CD4-positive, alpha-beta memory T cell (primary cell): ENCODE data around the gene UGT3A2. TPM values are rescaled to one million over a fixed set of nuclear protein-coding genes. Genes with fewer than 3 reads are reported as not detected.

Source experiments
- CTCF ChIA-PET: fragments of 350-600 bp; sonication (Branson Sonifier 250); formaldehyde crosslinking; loops from one replicate; lab custom pipeline; 2021; ENCODE audit warnings: inconsistent platforms; ENCODE audit not compliant: partially characterized antibody; lab: Charles Lee
- POLR2A ChIA-PET: fragments of 350-600 bp; sonication (Branson Sonifier 250); formaldehyde crosslinking; loops from one replicate; lab custom pipeline; 2021; ENCODE audit not compliant: partially characterized antibody; lab: Charles Lee
- DNase-seq, 5 donors: peaks; one replicate each; pipeline versions ENCODE4 v3.0.0 to v3.0.0-alpha.2; 2020 to 2022; ENCODE audit warnings: mixed read lengths in 1 of 5
- H3K27ac ChIP-seq: one replicate; pipeline ENCODE4 v1.7.0; 2013; ENCODE audit warnings: low read depth, low read length
- H3K27me3 ChIP-seq: 2 replicates; pipeline ENCODE4 v1.7.0; 2013; ENCODE audit warnings: mild to moderate bottlenecking, low read length, moderate library complexity; ENCODE audit not compliant: insufficient read depth
- H3K36me3 ChIP-seq: 2 replicates; pipeline ENCODE4 v1.7.0; 2013; ENCODE audit warnings: mild to moderate bottlenecking, low read length, moderate library complexity; ENCODE audit not compliant: insufficient read depth
- H3K4me1 ChIP-seq: 2 replicates; pipeline ENCODE4 v1.7.0; 2013; ENCODE audit warnings: mild to moderate bottlenecking, low read length, moderate library complexity; ENCODE audit not compliant: insufficient read depth
- H3K4me3 ChIP-seq, 2 donors: one replicate each; pipeline ENCODE4 v1.7.0; 2013; ENCODE audit warnings: low read length in 2 of 2, mild to moderate bottlenecking in 1 of 2
- H3K9me3 ChIP-seq, 2 donors: one replicate each; pipeline ENCODE4 v1.7.0; 2013; ENCODE audit warnings: low read length in 2 of 2, control low read depth in 1 of 2; ENCODE audit not compliant: control insufficient read depth in 1 of 2
- H3K27ac Mint-ChIP-seq, 7 donors: one replicate each; pipeline ENCODE4 v1.8.0; 2020 to 2021; ENCODE audit warnings: mixed read lengths in 7 of 7, mild to moderate bottlenecking in 6 of 7, inconsistent platforms in 3 of 7, moderate library complexity in 3 of 7
- H3K27me3 Mint-ChIP-seq, 2 donors: one replicate each; pipeline ENCODE4 v1.8.0; 2020 to 2021; ENCODE audit warnings: mixed read lengths in 2 of 2
- H3K36me3 Mint-ChIP-seq, 2 donors: one replicate each; pipeline ENCODE4 v1.8.0; 2020 to 2021; ENCODE audit warnings: mixed read lengths in 2 of 2, inconsistent platforms in 1 of 2, mild to moderate bottlenecking in 1 of 2
- H3K4me1 Mint-ChIP-seq, 4 donors: one replicate each; pipeline ENCODE4 v1.8.0; 2020 to 2021; ENCODE audit warnings: mixed read lengths in 4 of 4, mild to moderate bottlenecking in 1 of 4
- H3K4me3 Mint-ChIP-seq, 8 donors: one replicate each; pipeline ENCODE4 v1.8.0; 2020 to 2021; ENCODE audit warnings: mixed read lengths in 8 of 8, mild to moderate bottlenecking in 7 of 8, moderate library complexity in 6 of 8, inconsistent platforms in 3 of 8
- H3K9me3 Mint-ChIP-seq, 8 donors: one replicate each; pipeline ENCODE4 v1.8.0; 2020 to 2021; ENCODE audit warnings: mixed read lengths in 8 of 8, mild to moderate bottlenecking in 5 of 8, inconsistent platforms in 3 of 8, moderate library complexity in 1 of 8
- intact Hi-C: fragments of 100-400 bp; cut with micrococcal nuclease; formaldehyde crosslinking; loops from one replicate; pipeline ENCODE4 v1.15.1; 2023
- polyA plus RNA-seq, 2 donors: library from polyadenylated mRNA; unstranded; fragments of 300-500 nt; fragmentation: Illumina TruSeq; gene quantifications; one replicate each; pipeline ENCODE4 v1.2.3, GENCODE V29; 2021
- total RNA-seq, 2 experiments: library from RNA; stranded (reverse); gene quantifications; one replicate each; pipeline ENCODE4 v1.2.3, GENCODE V29; 2021

The UGT3A2 gene
- total and polyA plus RNA-seq, 4 experiments from 2014 or later = 0.17 TPM; not detected in 3

GRCh38 chr5:36066001-36066539 is 612 bp downstream of the UGT3A2 start:
- no peak overlapping the region for H3K27ac Mint-ChIP-seq
- Histone ChIP-seq H3K27ac (no peak overlapping the region), H3K4me1 (no peaks in the 10 kb centered on the region), H3K27me3 (peaks cover 3% of the 10 kb centered on the region), H3K4me3 (no peak overlapping the region), H3K36me3 (no peaks in the 10 kb centered on the region), H3K9me3 (no peaks in the 10 kb centered on the region)
- intact Hi-C loops = no loop called here
- H3K27me3 Mint-ChIP-seq = peaks cover 21 to 23% of the 10 kb centered on the region in 2 donors
- DNase-seq = no peak
- CTCF ChIA-PET = interaction anchor here (3.0 kb wide), 1 partner anchor 13 kb away, joined by 15 read pairs; no protein-coding TSS in a partner anchor
- peaks cover 5 to 18% (median 8%) of the 10 kb centered on the region in 4 donors for H3K4me1 Mint-ChIP-seq
- H3K4me3 Mint-ChIP-seq = no peak overlapping the region
- POLR2A ChIA-PET = no interaction called here
- H3K9me3 Mint-ChIP-seq = peaks cover 0 to 4% (median 0%) of the 10 kb centered on the region in 8 donors
- H3K36me3 Mint-ChIP-seq = no peaks in the 10 kb centered on the region

GRCh38 chr5:36060420-36060887 is 6.2 kb downstream of the UGT3A2 start:
- Histone ChIP-seq H3K9me3 (no peaks in the 10 kb centered on the region), H3K4me3 (no peak overlapping the region), H3K27ac (no peak overlapping the region), H3K36me3 (no peaks in the 10 kb centered on the region), H3K4me1 (no peaks in the 10 kb centered on the region), H3K27me3 (no peaks in the 10 kb centered on the region)
- POLR2A ChIA-PET = no interaction called here
- Mint-ChIP-seq H3K36me3 (no peaks in the 10 kb centered on the region), H3K4me3 (no peak overlapping the region), H3K9me3 (peaks cover 0 to 4% (median 0%) of the 10 kb centered on the region in 8 donors), H3K4me1 (peaks cover 0 to 4% (median under 1%) of the 10 kb centered on the region in 4 donors), H3K27ac (no peak overlapping the region), H3K27me3 (peaks cover 17 to 20% of the 10 kb centered on the region in 2 donors)
- CTCF ChIA-PET = no interaction called here
- no peak for DNase-seq
- intact Hi-C loops = no loop called here

GRCh38 chr5:36059571-36060419 is 6.9 kb downstream of the UGT3A2 start:
- Mint-ChIP-seq H3K36me3 (no peaks in the 10 kb centered on the region), H3K27ac (no peak overlapping the region), H3K9me3 (peaks cover 0 to 4% (median 0%) of the 10 kb centered on the region in 8 donors), H3K4me3 (no peak overlapping the region), H3K27me3 (peaks cover 12 to 15% of the 10 kb centered on the region in 2 donors), H3K4me1 (peaks cover 0 to 5% (median under 1%) of the 10 kb centered on the region in 4 donors)
- CTCF ChIA-PET = no interaction called here
- H3K27ac ChIP-seq = no peak overlapping the region
- H3K4me1 ChIP-seq = no peaks in the 10 kb centered on the region
- no peaks in the 10 kb centered on the region for H3K36me3 ChIP-seq
- no peak for DNase-seq
- H3K27me3 ChIP-seq = no peaks in the 10 kb centered on the region
- no peak overlapping the region for H3K4me3 ChIP-seq
- POLR2A ChIA-PET = no interaction called here
- intact Hi-C loops = no loop called here
- H3K9me3 ChIP-seq = no peaks in the 10 kb centered on the region

GRCh38 chr5:36058776-36059175 is 7.9 kb downstream of the UGT3A2 start:
- Histone ChIP-seq H3K9me3 (no peaks in the 10 kb centered on the region), H3K27me3 (no peaks in the 10 kb centered on the region), H3K27ac (no peak overlapping the region), H3K4me1 (no peaks in the 10 kb centered on the region), H3K4me3 (no peak overlapping the region), H3K36me3 (no peaks in the 10 kb centered on the region)
- Mint-ChIP-seq H3K9me3 (peaks cover 0 to 4% (median 0%) of the 10 kb centered on the region in 8 donors), H3K27ac (no peak overlapping the region), H3K36me3 (no peaks in the 10 kb centered on the region), H3K4me3 (no peak overlapping the region), H3K4me1 (peaks cover 0 to 8% (median under 1%) of the 10 kb centered on the region in 4 donors), H3K27me3 (peaks cover 9 to 16% of the 10 kb centered on the region in 2 donors)
- ChIA-PET POLR2A (no interaction called here), CTCF (no interaction called here)
- intact Hi-C loops = no loop called here
- no peak for DNase-seq

GRCh38 chr5:36057386-36057785 is 9.3 kb downstream of the UGT3A2 start:
- no peaks in the 10 kb centered on the region for H3K9me3 ChIP-seq
- Mint-ChIP-seq H3K27ac (no peak overlapping the region), H3K9me3 (peaks cover 0 to 2% (median 0%) of the 10 kb centered on the region in 8 donors), H3K27me3 (peaks cover 9 to 17% of the 10 kb centered on the region in 2 donors), H3K4me3 (no peak overlapping the region), H3K4me1 (peaks cover 0 to 8% (median under 1%) of the 10 kb centered on the region in 4 donors), H3K36me3 (no peaks in the 10 kb centered on the region)
- intact Hi-C loops = no loop called here
- ChIA-PET CTCF (no interaction called here), POLR2A (no interaction called here)
- H3K4me1 ChIP-seq = no peaks in the 10 kb centered on the region
- H3K27me3 ChIP-seq = no peaks in the 10 kb centered on the region
- H3K27ac ChIP-seq = no peak overlapping the region
- DNase-seq = no peak
- H3K4me3 ChIP-seq = no peak overlapping the region
- no peaks in the 10 kb centered on the region for H3K36me3 ChIP-seq

GRCh38 chr5:36056422-36056821 is 10.3 kb downstream of the UGT3A2 start:
- POLR2A ChIA-PET = no interaction called here
- no peaks in the 10 kb centered on the region for H3K9me3 Mint-ChIP-seq
- no peak for DNase-seq
- Histone ChIP-seq H3K9me3 (no peaks in the 10 kb centered on the region), H3K27ac (no peak overlapping the region), H3K27me3 (no peaks in the 10 kb centered on the region), H3K4me3 (no peak overlapping the region), H3K36me3 (no peaks in the 10 kb centered on the region), H3K4me1 (no peaks in the 10 kb centered on the region)
- no peak overlapping the region for H3K27ac Mint-ChIP-seq
- no peaks in the 10 kb centered on the region for H3K36me3 Mint-ChIP-seq
- H3K4me3 Mint-ChIP-seq = no peak overlapping the region
- peaks cover 0 to 8% (median under 1%) of the 10 kb centered on the region in 4 donors for H3K4me1 Mint-ChIP-seq
- H3K27me3 Mint-ChIP-seq = peaks cover 9 to 16% of the 10 kb centered on the region in 2 donors
- CTCF ChIA-PET = no interaction called here
- intact Hi-C loops = no loop called here

GRCh38 chr5:36055984-36056383 is 10.7 kb downstream of the UGT3A2 start:
- H3K4me1 ChIP-seq = no peaks in the 10 kb centered on the region
- no peak overlapping the region for H3K27ac ChIP-seq
- peaks cover 0 to 8% (median under 1%) of the 10 kb centered on the region in 4 donors for H3K4me1 Mint-ChIP-seq
- no peak overlapping the region for H3K4me3 ChIP-seq
- H3K27me3 ChIP-seq = no peaks in the 10 kb centered on the region
- intact Hi-C loops = no loop called here
- no peak overlapping the region for H3K27ac Mint-ChIP-seq
- POLR2A ChIA-PET = no interaction called here
- peaks cover 9 to 16% of the 10 kb centered on the region in 2 donors for H3K27me3 Mint-ChIP-seq
- H3K36me3 Mint-ChIP-seq = no peaks in the 10 kb centered on the region
- no peak for DNase-seq
- no peaks in the 10 kb centered on the region for H3K9me3 Mint-ChIP-seq
- CTCF ChIA-PET = no interaction called here
- H3K9me3 ChIP-seq = no peaks in the 10 kb centered on the region
- H3K36me3 ChIP-seq = no peaks in the 10 kb centered on the region
- H3K4me3 Mint-ChIP-seq = no peak overlapping the region
